Endodermal cell (in vitro differentiated cells): ENCODE data around the gene SEC23A. TPM values are rescaled to one million over a fixed set of nuclear protein-coding genes. Genes with fewer than 3 reads are reported as not detected.
"Not testable (repeated sequence)": the region's sequence is repeated elsewhere in the genome, so short reads cannot be mapped to it uniquely, and the experiment has no call there.

Source experiments
- DNase-seq: peaks from one replicate; pipeline ENCODE4 v3.0.0-alpha.2; 2017
- H3K27ac ChIP-seq: 2 replicates; pipeline ENCODE4 v1.5.1; 2013; ENCODE audit warnings: mild to moderate bottlenecking, low read depth, low read length, moderate library complexity
- H3K27me3 ChIP-seq: 2 replicates; pipeline ENCODE4 v1.6.1; 2013; ENCODE audit warnings: mild to moderate bottlenecking, low read length, moderate library complexity; ENCODE audit not compliant: insufficient read depth, control insufficient read depth, poor library complexity, severe bottlenecking
- H3K36me3 ChIP-seq: 2 replicates; pipeline ENCODE4 v1.7.0; 2013; ENCODE audit warnings: mild to moderate bottlenecking, low read length, moderate library complexity; ENCODE audit not compliant: control insufficient read depth, insufficient read depth
- H3K4me1 ChIP-seq: one replicate; pipeline ENCODE4 v1.7.0; 2013; ENCODE audit warnings: low read length; ENCODE audit not compliant: control insufficient read depth, insufficient read depth
- H3K4me3 ChIP-seq: 2 replicates; pipeline ENCODE4 v1.5.1; 2013; ENCODE audit warnings: mild to moderate bottlenecking, low read length, moderate library complexity
- H3K9ac ChIP-seq: 2 replicates; pipeline ENCODE4 v1.6.1; 2013; ENCODE audit warnings: mild to moderate bottlenecking, low read length, moderate library complexity; ENCODE audit not compliant: poor library complexity, severe bottlenecking; ENCODE audit errors: extremely low read depth
- H3K9me3 ChIP-seq: 2 replicates; pipeline ENCODE4 v1.6.1; 2013; ENCODE audit warnings: mild to moderate bottlenecking, low read length, moderate library complexity; ENCODE audit not compliant: control insufficient read depth
- H3K27ac Mint-ChIP-seq: 2 replicates; pipeline ENCODE4 v1.8.0; 2020; ENCODE audit warnings: mixed read lengths
- H3K27me3 Mint-ChIP-seq: 2 replicates; pipeline ENCODE4 v1.8.0; 2021; ENCODE audit warnings: mild to moderate bottlenecking, mixed read lengths; ENCODE audit not compliant: insufficient read depth
- H3K36me3 Mint-ChIP-seq: 2 replicates; pipeline ENCODE4 v1.8.0; 2020; ENCODE audit warnings: low read depth, mixed read lengths
- H3K4me1 Mint-ChIP-seq: 2 replicates; pipeline ENCODE4 v1.8.0; 2020; ENCODE audit warnings: mixed read lengths
- H3K4me3 Mint-ChIP-seq: 2 replicates; pipeline ENCODE4 v1.8.0; 2020; ENCODE audit warnings: mild to moderate bottlenecking, moderate library complexity, mixed read lengths
- H3K9me3 Mint-ChIP-seq: 2 replicates; pipeline ENCODE4 v1.8.0; 2020; ENCODE audit warnings: mild to moderate bottlenecking, mixed read lengths
- WGBS, 2 experiments: methylation state at CpG; one replicate each; pipeline versions ENCODE4 v1.1.5 to v1.1.7; 2013; ENCODE audit warnings: missing lambda C conversion rate in 2 of 2, mixed read lengths in 1 of 2; ENCODE audit not compliant: insufficient coverage in 1 of 2, insufficient read length in 1 of 2; 5-methylcytosine and 5-hydroxymethylcytosine counted together
- total RNA-seq, 2 donors: library from RNA; stranded (reverse); fragmentation: NEBNext Ultra II Directional in 1 of 2; extraction: Animal tissue kit (Norgen Biotek cat#: 25700) in 1 of 2; gene quantifications; 2 replicates in 1 of 2; 3 replicates in 1 of 2; pipeline ENCODE4 v1.2.1, GENCODE V29; 2021
- TF ChIP-seq, protein P1 (sequence below): fragments of 200-600 bp; sonication (generic); conservative IDR thresholded peaks from 2 replicates; pipeline ENCODE4 v1.5.0; 2021; ENCODE audit warnings: antibody characterized with exemption, mild to moderate bottlenecking

SEC23A gene
- total RNA-seq, 2 donors from 2014 or later = 58.5 to 89.7 TPM

DNA sequence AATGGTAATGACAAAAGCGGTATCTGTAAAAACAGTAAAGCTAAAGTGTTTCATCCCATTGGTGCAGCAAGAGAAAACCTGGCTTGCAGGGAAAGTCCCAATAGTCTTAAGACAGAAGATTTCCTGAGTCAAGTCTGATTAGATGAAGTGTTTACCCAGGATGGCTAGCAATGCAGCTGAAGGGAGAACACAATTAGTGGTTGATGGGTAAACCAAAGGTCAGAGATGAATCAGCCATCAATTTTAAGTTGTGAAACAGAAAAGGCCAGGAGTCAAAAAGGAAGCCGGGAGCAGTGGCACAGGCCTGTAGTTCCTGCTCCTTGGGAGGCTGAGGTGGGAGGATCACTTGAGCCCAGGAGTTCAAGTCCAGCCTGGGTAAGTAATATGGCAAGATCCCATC is 52.6 kb downstream of the SEC23A start:
- Mint-ChIP-seq H3K27ac (no peak overlapping the region), H3K27me3 (no peaks in the 10 kb centered on the region), H3K36me3 (peaks cover 82% of the 10 kb centered on the region), H3K9me3 (peaks cover 15% of the 10 kb centered on the region), H3K4me3 (no peak overlapping the region), H3K4me1 (no peaks in the 10 kb centered on the region)
- H3K4me1 ChIP-seq = no peaks in the 10 kb centered on the region
- H3K27me3 ChIP-seq = no peaks in the 10 kb centered on the region
- TF ChIP-seq, protein P1, sequence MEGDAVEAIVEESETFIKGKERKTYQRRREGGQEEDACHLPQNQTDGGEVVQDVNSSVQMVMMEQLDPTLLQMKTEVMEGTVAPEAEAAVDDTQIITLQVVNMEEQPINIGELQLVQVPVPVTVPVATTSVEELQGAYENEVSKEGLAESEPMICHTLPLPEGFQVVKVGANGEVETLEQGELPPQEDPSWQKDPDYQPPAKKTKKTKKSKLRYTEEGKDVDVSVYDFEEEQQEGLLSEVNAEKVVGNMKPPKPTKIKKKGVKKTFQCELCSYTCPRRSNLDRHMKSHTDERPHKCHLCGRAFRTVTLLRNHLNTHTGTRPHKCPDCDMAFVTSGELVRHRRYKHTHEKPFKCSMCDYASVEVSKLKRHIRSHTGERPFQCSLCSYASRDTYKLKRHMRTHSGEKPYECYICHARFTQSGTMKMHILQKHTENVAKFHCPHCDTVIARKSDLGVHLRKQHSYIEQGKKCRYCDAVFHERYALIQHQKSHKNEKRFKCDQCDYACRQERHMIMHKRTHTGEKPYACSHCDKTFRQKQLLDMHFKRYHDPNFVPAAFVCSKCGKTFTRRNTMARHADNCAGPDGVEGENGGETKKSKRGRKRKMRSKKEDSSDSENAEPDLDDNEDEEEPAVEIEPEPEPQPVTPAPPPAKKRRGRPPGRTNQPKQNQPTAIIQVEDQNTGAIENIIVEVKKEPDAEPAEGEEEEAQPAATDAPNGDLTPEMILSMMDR = no peak
- H3K9me3 ChIP-seq = peaks cover 20% of the 10 kb centered on the region
- no peak for DNase-seq
- H3K4me3 ChIP-seq = no peak overlapping the region
- H3K27ac ChIP-seq = no peak overlapping the region
- WGBS, 2 experiments = 94 to 96% methylated on average over 2 of the region's 2 CpGs
- H3K9ac ChIP-seq = no peak overlapping the region
- H3K36me3 ChIP-seq = peaks cover 87% of the 10 kb centered on the region

DNA sequence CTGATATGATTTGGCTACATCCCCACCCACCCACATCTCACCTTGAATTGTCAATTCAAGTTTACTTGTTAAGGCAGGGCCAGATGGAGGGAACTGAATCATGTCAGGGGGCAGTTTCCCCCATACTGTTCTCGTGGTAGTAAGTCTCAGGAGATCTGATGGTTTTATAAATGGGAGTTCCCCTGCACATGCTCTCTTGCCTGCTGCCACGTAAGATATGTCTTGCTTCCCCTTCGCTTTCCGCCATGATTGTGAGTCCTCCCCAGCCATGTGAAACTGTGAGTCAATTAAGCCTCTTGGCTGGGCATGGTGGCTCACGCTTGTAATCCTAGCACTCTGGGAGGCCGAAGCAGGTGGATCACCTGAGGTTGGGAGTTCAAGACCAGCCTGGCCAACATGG is 57.1 kb downstream of the SEC23A start:
- 94 to 95% methylated on average over 5 to 6 of the region's 6 CpGs for WGBS, 2 experiments
- H3K27me3 ChIP-seq, H3K9ac ChIP-seq, H3K4me1 ChIP-seq, H3K9me3 ChIP-seq, H3K4me1 Mint-ChIP-seq, H3K27ac ChIP-seq, H3K27me3 Mint-ChIP-seq, H3K4me3 ChIP-seq, H3K27ac Mint-ChIP-seq, DNase-seq, H3K9me3 Mint-ChIP-seq, H3K4me3 Mint-ChIP-seq: not testable (repeated sequence)
- H3K36me3 Mint-ChIP-seq = peaks cover 59% of the 10 kb centered on the region
- H3K36me3 ChIP-seq = peaks cover 79% of the 10 kb centered on the region

DNA sequence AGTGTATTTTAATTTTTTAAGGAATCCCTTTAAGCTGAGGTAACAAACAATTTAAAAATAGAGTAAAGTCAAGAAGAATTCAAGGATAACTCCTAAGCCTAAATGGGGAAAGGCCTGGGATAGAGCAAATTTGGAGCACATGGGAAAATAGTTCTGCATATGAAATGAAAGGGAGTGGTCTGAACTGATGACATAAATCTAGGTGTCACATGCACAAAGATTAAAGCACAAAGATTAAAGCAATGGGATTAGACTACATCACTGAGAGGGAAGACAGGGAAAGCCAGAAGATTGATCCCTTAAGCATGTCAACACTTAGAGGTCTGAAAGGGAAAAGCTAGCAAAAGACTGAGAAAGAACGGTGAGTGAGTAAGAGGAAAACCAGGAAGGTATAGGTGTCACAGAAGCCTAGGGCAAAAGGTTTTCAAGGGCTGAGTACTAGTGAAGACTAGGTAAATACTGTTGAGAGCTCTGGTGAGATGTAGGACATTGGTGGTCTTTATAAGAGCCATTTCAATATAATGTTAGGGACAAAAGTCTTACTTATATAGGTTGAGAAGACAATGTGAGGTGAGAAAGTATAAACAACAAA is 59.6 kb downstream of the SEC23A start:
- 87 to 95% methylated on average over 1 of the region's 1 CpG for WGBS, 2 experiments
- TF ChIP-seq, protein P1 = no peak
- DNase-seq = no peak
- no peaks in the 10 kb centered on the region for H3K9me3 Mint-ChIP-seq
- Histone ChIP-seq H3K9me3 (no peaks in the 10 kb centered on the region), H3K9ac (no peak overlapping the region), H3K27ac (no peak overlapping the region), H3K27me3 (no peaks in the 10 kb centered on the region), H3K36me3 (peaks cover 90% of the 10 kb centered on the region), H3K4me1 (no peaks in the 10 kb centered on the region), H3K4me3 (no peak overlapping the region)
- no peaks in the 10 kb centered on the region for H3K27me3 Mint-ChIP-seq
- no peak overlapping the region for H3K4me3 Mint-ChIP-seq
- no peak overlapping the region for H3K27ac Mint-ChIP-seq
- H3K36me3 Mint-ChIP-seq = peaks cover 61% of the 10 kb centered on the region
- H3K4me1 Mint-ChIP-seq = no peaks in the 10 kb centered on the region

DNA sequence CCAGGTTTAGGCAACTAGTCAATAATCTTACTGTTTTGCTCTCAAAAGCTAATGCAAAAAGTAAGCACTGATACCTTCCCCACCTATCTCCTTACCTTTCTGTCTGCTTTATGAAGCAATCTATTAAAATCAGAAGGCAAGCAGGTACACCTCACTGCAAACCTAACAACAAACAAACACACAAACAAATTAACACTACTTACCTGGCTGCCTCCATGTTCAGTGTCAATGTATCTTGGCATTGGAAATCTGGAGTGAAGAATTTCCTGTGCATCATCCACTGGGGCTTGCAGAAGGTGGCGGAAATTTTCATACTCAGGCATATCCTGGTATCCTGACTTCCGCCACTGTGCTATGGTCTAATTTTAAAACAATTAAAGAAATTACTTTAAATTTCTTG is 62.5 kb downstream of the SEC23A start:
- no peak for DNase-seq
- peaks cover 34% of the 10 kb centered on the region for H3K36me3 Mint-ChIP-seq
- peaks cover 88% of the 10 kb centered on the region for H3K36me3 ChIP-seq

More for the DNA sequence above, 62.5 kb downstream of the SEC23A start:
- Mint-ChIP-seq H3K4me3 (no peak overlapping the region), H3K27me3 (no peaks in the 10 kb centered on the region), H3K9me3 (no peaks in the 10 kb centered on the region), H3K27ac (no peak overlapping the region), H3K4me1 (no peaks in the 10 kb centered on the region)
- Histone ChIP-seq H3K27me3 (no peaks in the 10 kb centered on the region), H3K4me3 (no peak overlapping the region), H3K9me3 (no peaks in the 10 kb centered on the region), H3K9ac (no peak overlapping the region), H3K27ac (no peak overlapping the region), H3K4me1 (no peaks in the 10 kb centered on the region)
- 94 to 100% methylated on average over 2 of the region's 2 CpGs for WGBS, 2 experiments
- TF ChIP-seq, protein P1 = no peak
